Progenitor cell of endocrine pancreas (in vitro differentiated cells): Measurements from ENCODE around the gene HRNR. TPM values are rescaled to one million over a fixed set of nuclear protein-coding genes. Genes with fewer than 3 reads are reported as not detected.
"Not testable (repeated sequence)": the region's sequence is repeated elsewhere in the genome, so short reads cannot be mapped to it uniquely, and the experiment has no call there.

Experiments used
- DNase-seq: peaks from one replicate; pipeline ENCODE4 v3.0.0; 2021; ENCODE audit warnings: low spot score; ENCODE audit not compliant: unreplicated experiment
- H3K27ac Mint-ChIP-seq: 2 replicates; pipeline ENCODE4 v1.8.0; 2021; ENCODE audit warnings: mild to moderate bottlenecking, moderate library complexity, mixed read lengths
- H3K27me3 Mint-ChIP-seq: 2 replicates; pipeline ENCODE4 v1.8.0; 2021; ENCODE audit warnings: mixed read lengths
- H3K36me3 Mint-ChIP-seq: 2 replicates; pipeline ENCODE4 v1.8.0; 2022; ENCODE audit warnings: mixed read lengths; ENCODE audit not compliant: insufficient read depth
- H3K4me1 Mint-ChIP-seq: 2 replicates; pipeline ENCODE4 v1.8.0; 2021; ENCODE audit warnings: low read depth, mixed read lengths
- H3K4me3 Mint-ChIP-seq: 2 replicates; pipeline ENCODE4 v1.8.0; 2021; ENCODE audit warnings: low read depth, mild to moderate bottlenecking, moderate library complexity, mixed read lengths
- H3K9me3 Mint-ChIP-seq: 2 replicates; pipeline ENCODE4 v1.8.0; 2021; ENCODE audit warnings: low read depth, mixed read lengths
- long read RNA-seq: library from polyadenylated mRNA; unstranded; transcript quantifications from one replicate; pipeline ENCODE4 v2.0.0, GENCODE V29; 2020
- total RNA-seq: library from RNA; stranded (reverse); gene quantifications from 2 replicates; pipeline ENCODE4 v1.2.1, GENCODE V29; 2021
- TF ChIP-seq, protein P1 (sequence below): fragments of 200-600 bp; sonication (generic); IDR thresholded peaks from one replicate; pipeline ENCODE4 v1.5.0; 2021; ENCODE audit warnings: antibody characterized with exemption, mild to moderate bottlenecking; ENCODE audit not compliant: unreplicated experiment

Gene HRNR
- total RNA-seq, result not detected in 2 replicates
- long read RNA-seq, result 0 reads

- H3K4me1 Mint-ChIP-seq, result no peaks in the 10 kb centered on the region
- TF ChIP-seq, protein P1, sequence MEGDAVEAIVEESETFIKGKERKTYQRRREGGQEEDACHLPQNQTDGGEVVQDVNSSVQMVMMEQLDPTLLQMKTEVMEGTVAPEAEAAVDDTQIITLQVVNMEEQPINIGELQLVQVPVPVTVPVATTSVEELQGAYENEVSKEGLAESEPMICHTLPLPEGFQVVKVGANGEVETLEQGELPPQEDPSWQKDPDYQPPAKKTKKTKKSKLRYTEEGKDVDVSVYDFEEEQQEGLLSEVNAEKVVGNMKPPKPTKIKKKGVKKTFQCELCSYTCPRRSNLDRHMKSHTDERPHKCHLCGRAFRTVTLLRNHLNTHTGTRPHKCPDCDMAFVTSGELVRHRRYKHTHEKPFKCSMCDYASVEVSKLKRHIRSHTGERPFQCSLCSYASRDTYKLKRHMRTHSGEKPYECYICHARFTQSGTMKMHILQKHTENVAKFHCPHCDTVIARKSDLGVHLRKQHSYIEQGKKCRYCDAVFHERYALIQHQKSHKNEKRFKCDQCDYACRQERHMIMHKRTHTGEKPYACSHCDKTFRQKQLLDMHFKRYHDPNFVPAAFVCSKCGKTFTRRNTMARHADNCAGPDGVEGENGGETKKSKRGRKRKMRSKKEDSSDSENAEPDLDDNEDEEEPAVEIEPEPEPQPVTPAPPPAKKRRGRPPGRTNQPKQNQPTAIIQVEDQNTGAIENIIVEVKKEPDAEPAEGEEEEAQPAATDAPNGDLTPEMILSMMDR, result no peak
- no peak within 1 kb of the TSS for H3K27ac Mint-ChIP-seq
- H3K9me3 Mint-ChIP-seq, result peaks cover 73% of the 10 kb centered on the region
- peaks cover 1% of the 10 kb centered on the region for H3K36me3 Mint-ChIP-seq
- H3K4me3 Mint-ChIP-seq, result no peak within 1 kb of the TSS
- DNase-seq, result no peak
- no peaks in the 10 kb centered on the region for H3K27me3 Mint-ChIP-seq
These were observed at the start of gene HRNR for GRCh38 chr1:152224093-152224492. TSS of gene HRNR (minus strand) at chr1:152224193. CDS start at chr1:152223253, 940 bp downstream.

DNA sequence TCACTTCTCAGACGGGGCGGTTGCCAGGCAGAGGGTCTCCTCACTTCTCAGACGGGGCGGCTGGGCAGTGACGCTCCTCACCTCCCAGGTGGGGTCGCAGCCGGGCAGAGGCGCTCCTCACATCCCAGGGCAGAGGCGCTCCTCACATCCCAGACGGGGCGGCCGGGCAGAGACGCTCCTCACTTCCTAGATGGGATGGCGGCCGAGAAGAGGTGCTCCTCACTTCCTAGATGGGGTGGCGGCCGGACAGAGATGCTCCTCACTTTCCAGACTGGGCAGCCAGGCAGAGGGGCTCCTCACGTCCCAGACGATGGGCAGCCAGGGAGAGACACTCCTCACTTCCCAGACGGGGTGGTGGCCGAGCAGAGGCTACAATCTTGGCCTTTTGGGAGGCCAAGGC, 32.4 kb upstream of the HRNR start:
- not testable (repeated sequence) for H3K27me3 Mint-ChIP-seq, H3K27ac Mint-ChIP-seq, H3K4me3 Mint-ChIP-seq, DNase-seq, H3K36me3 Mint-ChIP-seq, H3K4me1 Mint-ChIP-seq
- peaks cover 53% of the 10 kb centered on the region for H3K9me3 Mint-ChIP-seq

DNA sequence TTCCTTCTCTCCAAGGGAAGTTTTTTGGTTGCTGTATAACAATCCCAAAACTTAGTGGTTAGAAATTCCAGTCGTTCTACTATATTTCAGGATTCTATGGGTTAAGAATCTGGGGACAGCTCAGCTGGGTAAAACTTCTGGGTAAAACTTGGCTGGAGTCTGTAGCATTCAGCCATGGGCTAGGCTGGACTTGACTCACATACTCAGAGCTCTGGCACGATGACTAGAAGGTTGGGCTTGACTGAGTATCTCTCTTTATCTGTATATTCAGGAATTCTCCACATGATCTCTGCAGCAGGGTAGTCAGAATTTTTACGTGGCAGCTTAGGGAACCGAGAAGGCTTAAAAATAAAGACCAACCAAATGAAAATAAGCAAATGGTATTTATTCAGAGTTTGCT, 28.2 kb upstream of the HRNR start:
- TF ChIP-seq, protein P1, result no peak
- DNase-seq, result no peak
- H3K27ac Mint-ChIP-seq, result no peak overlapping the region
- no peak overlapping the region for H3K4me3 Mint-ChIP-seq
- H3K4me1 Mint-ChIP-seq, result no peaks in the 10 kb centered on the region
- H3K27me3 Mint-ChIP-seq, result no peaks in the 10 kb centered on the region
- peaks cover 1% of the 10 kb centered on the region for H3K36me3 Mint-ChIP-seq
- H3K9me3 Mint-ChIP-seq, result peaks cover 43% of the 10 kb centered on the region

DNA sequence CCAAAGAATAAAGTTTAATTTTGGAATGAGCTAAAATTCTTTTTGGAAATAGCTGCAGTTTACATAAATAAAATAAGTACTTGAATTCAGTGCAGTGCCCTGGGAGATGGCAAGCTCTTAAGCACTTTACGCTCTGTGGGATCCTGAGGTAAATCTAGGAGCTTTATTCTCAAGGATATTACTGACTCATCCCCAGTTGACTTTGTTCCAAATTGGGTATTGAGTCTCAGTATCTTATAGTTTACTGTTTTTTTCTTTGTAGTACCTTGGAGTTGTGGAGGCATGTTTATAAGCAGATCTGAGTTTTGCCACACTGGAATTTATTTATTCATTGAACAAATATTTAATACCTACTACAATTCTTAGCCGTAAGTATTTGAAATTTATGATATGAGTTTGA, 27.4 kb upstream of the HRNR start:
- no peak overlapping the region for H3K4me3 Mint-ChIP-seq
- no peaks in the 10 kb centered on the region for H3K4me1 Mint-ChIP-seq
- TF ChIP-seq, protein P1, result no peak
- peaks cover 1% of the 10 kb centered on the region for H3K36me3 Mint-ChIP-seq
- no peak for DNase-seq
- peaks cover 48% of the 10 kb centered on the region for H3K9me3 Mint-ChIP-seq
- H3K27ac Mint-ChIP-seq, result no peak overlapping the region
- no peaks in the 10 kb centered on the region for H3K27me3 Mint-ChIP-seq

- Mint-ChIP-seq H3K36me3 (peaks cover 1% of the 10 kb centered on the region), H3K9me3 (peaks cover 59% of the 10 kb centered on the region), H3K4me1 (no peaks in the 10 kb centered on the region)
These were observed 23.3 kb upstream of the HRNR start for GRCh38 chr1:152247316-152247715.

More at GRCh38 chr1:152247316-152247715, 23.3 kb upstream of the HRNR start:
- Mint-ChIP-seq H3K27ac (no peak overlapping the region), H3K27me3 (no peaks in the 10 kb centered on the region), H3K4me3 (no peak overlapping the region)
- DNase-seq, result no peak
- TF ChIP-seq, protein P1, result no peak
